Mesendoderm (in vitro differentiated cells): ENCODE measurements around the gene ENC1.

ENCODE experiments used
- DNase-seq: peaks from one replicate; pipeline ENCODE4 v3.0.0; 2013
- H2AK5ac ChIP-seq: 2 replicates; pipeline ENCODE4 v1.6.1; 2013; ENCODE audit warnings: low read length, inconsistent platforms
- H2BK120ac ChIP-seq: 2 replicates; pipeline ENCODE4 v1.6.1; 2013; ENCODE audit warnings: low read depth, mild to moderate bottlenecking, low read length, moderate library complexity, mixed read lengths
- H2BK15ac ChIP-seq: replicated peaks from 2 replicates; pipeline ENCODE4 v1.6.1; 2013; ENCODE audit warnings: low read depth, mild to moderate bottlenecking, moderate library complexity
- H2BK5ac ChIP-seq: 2 replicates; pipeline ENCODE4 v1.6.1; 2013; ENCODE audit warnings: low read length, inconsistent platforms
- H3K18ac ChIP-seq: 2 replicates; pipeline ENCODE4 v1.6.1; 2013; ENCODE audit warnings: mild to moderate bottlenecking, low read length, mixed read lengths
- H3K23ac ChIP-seq: one replicate; pipeline ENCODE4 v1.6.1; 2013; ENCODE audit warnings: low read length
- H3K27ac ChIP-seq: 2 replicates; pipeline ENCODE4 v1.5.1; 2013; ENCODE audit warnings: low read depth, mild to moderate bottlenecking, inconsistent platforms, low read length, moderate library complexity
- H3K27me3 ChIP-seq: 2 replicates; pipeline ENCODE4 v1.6.1; 2013; ENCODE audit warnings: low read length, control low read depth, mild to moderate bottlenecking, inconsistent platforms; ENCODE audit not compliant: insufficient read depth, poor library complexity
- H3K36me3 ChIP-seq: 2 replicates; pipeline ENCODE4 v1.6.1; 2013; ENCODE audit warnings: low read length, inconsistent platforms; ENCODE audit not compliant: control insufficient read depth, insufficient read depth
- H3K4ac ChIP-seq: one replicate; pipeline ENCODE4 v1.6.1; 2013; ENCODE audit warnings: low read depth, mild to moderate bottlenecking, low read length, moderate library complexity
- H3K4me1 ChIP-seq: 2 replicates; pipeline ENCODE4 v1.6.1; 2013; ENCODE audit warnings: low read depth, low read length, inconsistent platforms; ENCODE audit not compliant: control insufficient read depth
- H3K4me2 ChIP-seq: 2 replicates; pipeline ENCODE4 v1.6.1; 2013; ENCODE audit warnings: low read length
- H3K4me3 ChIP-seq: 2 replicates; pipeline ENCODE4 v1.5.1; 2013; ENCODE audit warnings: mild to moderate bottlenecking, low read length
- H3K56ac ChIP-seq: one replicate; pipeline ENCODE4 v1.6.1; 2013; ENCODE audit warnings: low read length
- H3K79me1 ChIP-seq: 2 replicates; pipeline ENCODE4 v1.6.1; 2013; ENCODE audit warnings: low read length, inconsistent platforms
- H3K79me2 ChIP-seq: 2 replicates; pipeline ENCODE4 v1.6.1; 2013; ENCODE audit warnings: mild to moderate bottlenecking, low read length; ENCODE audit not compliant: control insufficient read depth, insufficient read depth
- H3K9ac ChIP-seq: 2 replicates; pipeline ENCODE4 v1.6.1; 2013; ENCODE audit warnings: low read length, inconsistent platforms
- H4K5ac ChIP-seq: one replicate; pipeline ENCODE4 v1.6.1; 2013; ENCODE audit warnings: low read length
- H4K8ac ChIP-seq: one replicate; pipeline ENCODE4 v1.6.1; 2013; ENCODE audit warnings: low read depth, mild to moderate bottlenecking, control low read depth, low read length, moderate library complexity
- WGBS: extraction: QIAGEN DNeasy Blood & Tissue Kit; methylation state at CpG from one replicate; pipeline ENCODE4 v1.1.7; 2013; ENCODE audit warnings: low lambda C conversion rate, missing lambda C conversion rate; ENCODE audit not compliant: insufficient coverage; ENCODE audit errors: extremely low coverage; 5-methylcytosine and 5-hydroxymethylcytosine counted together

Gene ENC1

GRCh38 chr5:74621492-74621891 is 19.0 kb downstream of the ENC1 start:
- H2BK5ac ChIP-seq: no peak overlapping the region
- H2BK120ac ChIP-seq: no peak overlapping the region
- no peak overlapping the region for H3K9ac ChIP-seq
- H3K4me1 ChIP-seq: peaks cover 18% of the 10 kb centered on the region
- H2BK15ac ChIP-seq: no peak overlapping the region
- peak overlapping the region; percentile 25 for H3K18ac ChIP-seq
- no peaks in the 10 kb centered on the region for H3K36me3 ChIP-seq
- H3K79me2 ChIP-seq: no peaks in the 10 kb centered on the region
- H3K56ac ChIP-seq: peak overlapping the region; percentile 53
- H4K8ac ChIP-seq: no peak overlapping the region
- no peak overlapping the region for H3K4me3 ChIP-seq
- H2AK5ac ChIP-seq: no peak overlapping the region
- peak; percentile 70 for DNase-seq
- no CpG with 5 or more reads among the region's 5 CpGs for WGBS
- H4K5ac ChIP-seq: no peak overlapping the region
- H3K27me3 ChIP-seq: no peaks in the 10 kb centered on the region
- H3K23ac ChIP-seq: no peak overlapping the region
- H3K4me2 ChIP-seq: no peak overlapping the region
- H3K4ac ChIP-seq: no peak overlapping the region
- no peaks in the 10 kb centered on the region for H3K79me1 ChIP-seq
- no peak overlapping the region for H3K27ac ChIP-seq

GRCh38 chr5:74619308-74619707 is 21.2 kb downstream of the ENC1 start:
- no peak overlapping the region for H3K56ac ChIP-seq
- WGBS: no CpG with 5 or more reads among the region's 1 CpG
- no peak overlapping the region for H3K23ac ChIP-seq
- no peaks in the 10 kb centered on the region for H3K79me1 ChIP-seq
- H3K27me3 ChIP-seq: no peaks in the 10 kb centered on the region
- no peak overlapping the region for H4K8ac ChIP-seq
- peaks cover 15% of the 10 kb centered on the region for H3K4me1 ChIP-seq
- H3K4me2 ChIP-seq: no peak overlapping the region
- H3K27ac ChIP-seq: no peak overlapping the region
- peak overlapping the region; percentile 56 for H3K4ac ChIP-seq
- no peak overlapping the region for H3K9ac ChIP-seq
- no peak overlapping the region for H3K18ac ChIP-seq
- no peaks in the 10 kb centered on the region for H3K36me3 ChIP-seq
- no peak overlapping the region for H4K5ac ChIP-seq
- H2BK120ac ChIP-seq: no peak overlapping the region
- no peak for DNase-seq
- peak overlapping the region; percentile 94 for H2AK5ac ChIP-seq
- H2BK5ac ChIP-seq: peak overlapping the region; percentile 64
- no peak overlapping the region for H3K4me3 ChIP-seq
- H2BK15ac ChIP-seq: no peak overlapping the region
- no peaks in the 10 kb centered on the region for H3K79me2 ChIP-seq

GRCh38 chr5:74618106-74618505 is 22.4 kb downstream of the ENC1 start:
- H2BK15ac ChIP-seq: no peak overlapping the region
- no peak overlapping the region for H3K56ac ChIP-seq
- H3K4me3 ChIP-seq: no peak overlapping the region
- no peak overlapping the region for H4K5ac ChIP-seq
- no peak overlapping the region for H2BK120ac ChIP-seq
- H3K79me2 ChIP-seq: no peaks in the 10 kb centered on the region
- DNase-seq: no peak
- H3K4me1 ChIP-seq: peaks cover 13% of the 10 kb centered on the region
- H3K9ac ChIP-seq: no peak overlapping the region
- no peaks in the 10 kb centered on the region for H3K79me1 ChIP-seq
- H3K18ac ChIP-seq: no peak overlapping the region
- no peaks in the 10 kb centered on the region for H3K36me3 ChIP-seq
- no peak overlapping the region for H4K8ac ChIP-seq
- no peak overlapping the region for H3K27ac ChIP-seq
- H3K23ac ChIP-seq: no peak overlapping the region
- no peaks in the 10 kb centered on the region for H3K27me3 ChIP-seq
- no peak overlapping the region for H3K4me2 ChIP-seq
- no peak overlapping the region for H2AK5ac ChIP-seq
- no CpG with 5 or more reads among the region's 5 CpGs for WGBS
- no peak overlapping the region for H3K4ac ChIP-seq
- H2BK5ac ChIP-seq: no peak overlapping the region

- no peak overlapping the region for H3K18ac ChIP-seq
- H3K56ac ChIP-seq: no peak overlapping the region
- no peak overlapping the region for H4K5ac ChIP-seq
- no peak overlapping the region for H3K23ac ChIP-seq
- H2AK5ac ChIP-seq: no peak overlapping the region
- no peaks in the 10 kb centered on the region for H3K27me3 ChIP-seq
- H3K4me2 ChIP-seq: no peak overlapping the region
- H3K79me1 ChIP-seq: no peaks in the 10 kb centered on the region
- peaks cover 9% of the 10 kb centered on the region for H3K4me1 ChIP-seq
- H3K4ac ChIP-seq: no peak overlapping the region
- WGBS: no CpG with 5 or more reads among the region's 3 CpGs
- H4K8ac ChIP-seq: no peak overlapping the region
- no peaks in the 10 kb centered on the region for H3K79me2 ChIP-seq
- no peak overlapping the region for H2BK15ac ChIP-seq
- no peaks in the 10 kb centered on the region for H3K36me3 ChIP-seq
- H2BK5ac ChIP-seq: no peak overlapping the region
- no peak for DNase-seq
- H2BK120ac ChIP-seq: no peak overlapping the region
- H3K4me3 ChIP-seq: no peak overlapping the region
- H3K27ac ChIP-seq: no peak overlapping the region
- no peak overlapping the region for H3K9ac ChIP-seq
Measured at GRCh38 chr5:74617202-74617601, 23.3 kb downstream of the ENC1 start.

- Histone ChIP-seq H3K4me2 (no peak overlapping the region), H2AK5ac (no peak overlapping the region), H4K8ac (no peak overlapping the region), H3K36me3 (no peaks in the 10 kb centered on the region), H3K18ac (no peak overlapping the region), H4K5ac (no peak overlapping the region), H3K4ac (no peak overlapping the region), H2BK120ac (no peak overlapping the region), H3K79me2 (no peaks in the 10 kb centered on the region), H2BK15ac (no peak overlapping the region), H3K27ac (no peak overlapping the region), H3K56ac (no peak overlapping the region), H3K4me3 (no peak overlapping the region), H3K9ac (no peak overlapping the region), H3K23ac (no peak overlapping the region), H3K27me3 (no peaks in the 10 kb centered on the region), H3K79me1 (no peaks in the 10 kb centered on the region), H3K4me1 (peaks cover 9% of the 10 kb centered on the region), H2BK5ac (no peak overlapping the region)
- no CpG with 5 or more reads among the region's 23 CpGs for WGBS
- DNase-seq: no peak
Measured at GRCh38 chr5:74616236-74617146, 24.0 kb downstream of the ENC1 start.
